Breast epithelium (tissue), 3 donors: ENCODE measurements around the gene NEU2.

Source experiments
- CTCF ChIP-seq, 3 donors: fragments of 450-650 bp; IDR thresholded peaks; one replicate each; pipeline ENCODE4 v1.5.1; 2016 to 2017; ENCODE audit warnings: antibody characterized with exemption in 3 of 3, mild to moderate bottlenecking in 3 of 3, moderate library complexity in 3 of 3
- POLR2A ChIP-seq: fragments of 450-650 bp; IDR thresholded peaks from one replicate; pipeline ENCODE4 v1.6.1; 2016; ENCODE audit warnings: antibody characterized with exemption, mild to moderate bottlenecking, moderate library complexity
- POLR2AphosphoS5 ChIP-seq, 3 donors: sonication (generic); formaldehyde crosslinking; IDR thresholded peaks; one replicate each; pipeline ENCODE4 v1.6.1; 2017; ENCODE audit warnings: antibody characterized with exemption in 3 of 3

GRCh38 chr2:232986155-232986554, 46.3 kb upstream of the NEU2 start:
- TF ChIP-seq CTCF (IDR thresholded peaks at IDR 0.05) (no peak), POLR2A (no peak), POLR2AphosphoS5 (IDR thresholded peaks at IDR 0.05) (no peak)
